ENCODE measurements around the gene CKB.

DNA sequence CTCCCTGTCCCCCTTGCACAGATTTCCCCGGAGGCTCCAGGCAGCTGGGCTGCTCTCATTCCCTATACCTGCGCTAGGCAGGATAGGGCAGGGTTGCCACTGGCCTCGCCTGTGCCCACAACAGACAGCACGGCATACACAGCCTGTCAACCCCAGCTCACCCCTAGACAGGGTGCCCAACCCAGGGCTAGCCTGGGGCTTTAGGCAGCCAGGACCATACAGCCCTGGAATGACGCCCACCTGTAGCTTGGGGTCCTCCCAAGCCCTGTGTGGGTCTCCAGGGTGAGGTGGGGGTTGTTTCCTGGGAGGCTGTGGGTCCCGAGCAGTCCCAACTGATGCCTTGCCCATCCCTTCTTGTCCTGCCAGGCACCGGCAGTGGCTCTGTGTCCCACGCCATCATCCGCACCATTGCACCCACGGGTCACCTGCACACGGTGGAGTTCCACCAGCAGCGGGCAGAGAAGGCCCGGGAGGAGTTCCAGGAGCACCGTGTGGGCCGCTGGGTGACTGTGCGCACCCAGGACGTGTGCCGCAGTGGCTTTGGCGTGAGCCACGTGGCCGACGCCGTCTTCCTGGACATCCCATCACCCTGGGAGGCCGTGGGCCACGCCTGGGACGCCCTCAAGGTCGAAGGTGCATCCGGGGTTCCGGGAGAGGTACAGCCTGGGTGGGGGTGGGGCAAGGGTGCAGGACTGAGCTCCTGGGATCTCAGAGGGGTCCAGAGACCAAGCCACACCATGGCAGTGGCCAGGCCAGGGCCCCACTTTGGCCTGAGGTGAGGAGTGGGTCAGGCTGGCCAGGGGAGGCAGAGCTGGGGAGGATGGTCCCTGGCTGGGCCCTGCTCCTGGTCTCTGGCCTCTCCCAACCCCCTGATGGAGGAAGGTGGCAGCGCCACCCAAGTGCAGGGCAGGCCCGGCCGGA lies 9.8 kb upstream of the CKB start:
- TF ChIP-seq GATA2 (IDR thresholded peaks at IDR 0.05; ENCODE audit: low read depth, low read length) (no peak), GATA3 (IDR thresholded peaks at IDR 0.05; ENCODE audit: low read depth, low read length) (no peak)
